Keratinocyte (primary cell): ENCODE data around the gene CCNI. TPM values are rescaled to one million over a fixed set of nuclear protein-coding genes. Genes with fewer than 3 reads are reported as not detected.
"Not testable (repeated sequence)": the region's sequence is repeated elsewhere in the genome, so short reads cannot be mapped to it uniquely, and the experiment has no call there.

Experiments
- DNase-seq: peaks from one replicate; pipeline ENCODE4 v3.0.0-alpha.2; 2011; ENCODE audit warnings: low read depth, missing footprints, low spot score
- FAIRE-seq: peaks from 2 replicates; lab custom pipeline; 2011; peaks lifted over from hg19 to GRCh38; lab: Jason Lieb, UNC
- H2AFZ ChIP-seq: 2 replicates; pipeline ENCODE4 v1.6.0; 2012; ENCODE audit warnings: low read length, control low read depth, inconsistent platforms; ENCODE audit not compliant: control insufficient read depth
- H3K27ac ChIP-seq: 2 replicates; pipeline ENCODE4 v1.5.1; 2011; ENCODE audit warnings: low read length; ENCODE audit not compliant: control insufficient read depth, insufficient read depth
- H3K27me3 ChIP-seq: 3 replicates; pipeline ENCODE4 v1.6.0; 2011; ENCODE audit warnings: low read length; ENCODE audit not compliant: control insufficient read depth, insufficient read depth; ENCODE audit errors: extremely low read depth
- H3K36me3 ChIP-seq, 2 experiments: 2 replicates in 1 of 2; 3 replicates in 1 of 2; pipeline ENCODE4 v1.5.1; 2011; ENCODE audit warnings: low read length in 2 of 2, mild to moderate bottlenecking in 1 of 2; ENCODE audit not compliant: control insufficient read depth in 2 of 2, insufficient read depth in 2 of 2; ENCODE audit errors: extremely low read depth in 1 of 2
- H3K4me1 ChIP-seq: 3 replicates; pipeline ENCODE4 v1.5.1; 2011; ENCODE audit warnings: low read length; ENCODE audit not compliant: control insufficient read depth, insufficient read depth; ENCODE audit errors: extremely low read depth
- H3K4me2 ChIP-seq: 3 replicates; pipeline ENCODE4 v1.6.0; 2011; ENCODE audit warnings: low read depth, low read length; ENCODE audit not compliant: control insufficient read depth, insufficient read depth; ENCODE audit errors: extremely low read depth
- H3K4me3 ChIP-seq, 3 experiments: fragments of 200-600 bp in 1 of 3; sonication (generic) in 1 of 3; 2 replicates in 2 of 3; 3 replicates in 1 of 3; pipeline ENCODE4 v1.5.1; 2011 to 2016; ENCODE audit warnings: low read length in 3 of 3, mild to moderate bottlenecking in 3 of 3, control low read depth in 2 of 3, inconsistent platforms in 1 of 3, low read depth in 1 of 3, mixed read lengths in 1 of 3, mixed run types in 1 of 3, moderate library complexity in 1 of 3; ENCODE audit not compliant: control insufficient read depth in 2 of 3, insufficient read depth in 2 of 3; ENCODE audit errors: extremely low read depth in 1 of 3
- H3K79me2 ChIP-seq: 2 replicates; pipeline ENCODE4 v1.6.0; 2012; ENCODE audit warnings: low read length; ENCODE audit not compliant: control insufficient read depth, insufficient read depth
- H3K9ac ChIP-seq: 3 replicates; pipeline ENCODE4 v1.6.0; 2011; ENCODE audit warnings: low read length; ENCODE audit not compliant: control insufficient read depth, insufficient read depth; ENCODE audit errors: extremely low read depth
- H3K9me1 ChIP-seq: 3 replicates; pipeline ENCODE4 v1.6.0; 2011; ENCODE audit warnings: low read length; ENCODE audit not compliant: control insufficient read depth, insufficient read depth; ENCODE audit errors: extremely low read depth
- H3K9me3 ChIP-seq: 2 replicates; pipeline ENCODE4 v1.5.1; 2012; ENCODE audit warnings: low read depth, low read length; ENCODE audit not compliant: control insufficient read depth
- H4K20me1 ChIP-seq: 3 replicates; pipeline ENCODE4 v1.6.0; 2011; ENCODE audit warnings: low read length; ENCODE audit not compliant: control insufficient read depth, insufficient read depth; ENCODE audit errors: extremely low read depth
- EZH2 ChIP-seq: IDR thresholded peaks from one replicate; pipeline ENCODE4 v1.6.1; 2012; ENCODE audit warnings: inconsistent platforms, mild to moderate bottlenecking, low read length, moderate library complexity
- dilution Hi-C: fragments of 300-500 bp; cut with MboI; formaldehyde crosslinking; loops from one replicate; pipeline ENCODE4 v1.7.0; 2020; ENCODE audit warnings: low sequenced_read_pairs; ENCODE audit not compliant: extremely low pct_ligation_motif_present
- polyA plus RNA-seq, 5 experiments: library from polyadenylated mRNA; depleted of rRNA in 3 of 5; stranded (reverse) in 3 of 5; stranded (forward) in 1 of 5; unstranded in 1 of 5; fragments of >200 nt; gene quantifications; 1 replicate in 1 of 5; 2 replicates in 3 of 5; 3 replicates in 1 of 5; pipeline versions ENCODE4 v1.2.1 to v1.2.3, GENCODE V29; 2011 to 2012; ENCODE audit warnings: missing spikeins in 2 of 5, low read depth in 1 of 5, low replicate concordance in 1 of 5
- TF ChIP-seq, protein P1 (sequence below), 3 experiments: IDR thresholded peaks in 1 of 3; conservative IDR thresholded peaks in 1 of 3; optimal IDR thresholded peaks in 1 of 3; 2 replicates in 2 of 3; 3 replicates in 1 of 3; pipeline versions ENCODE3 to v1.5.1; 2011; ENCODE audit warnings: low read length in 3 of 3, mild to moderate bottlenecking in 3 of 3, moderate library complexity in 2 of 3, control low read depth in 1 of 3, inconsistent platforms in 1 of 3; ENCODE audit not compliant: insufficient read depth in 2 of 3; ENCODE audit errors: extremely low read depth in 1 of 3

CCNI gene
- polyA plus RNA-seq, 1 donor (not counting 4 experiments of a cell fraction or from before 2014, with no cell fraction given): 150 TPM

DNA sequence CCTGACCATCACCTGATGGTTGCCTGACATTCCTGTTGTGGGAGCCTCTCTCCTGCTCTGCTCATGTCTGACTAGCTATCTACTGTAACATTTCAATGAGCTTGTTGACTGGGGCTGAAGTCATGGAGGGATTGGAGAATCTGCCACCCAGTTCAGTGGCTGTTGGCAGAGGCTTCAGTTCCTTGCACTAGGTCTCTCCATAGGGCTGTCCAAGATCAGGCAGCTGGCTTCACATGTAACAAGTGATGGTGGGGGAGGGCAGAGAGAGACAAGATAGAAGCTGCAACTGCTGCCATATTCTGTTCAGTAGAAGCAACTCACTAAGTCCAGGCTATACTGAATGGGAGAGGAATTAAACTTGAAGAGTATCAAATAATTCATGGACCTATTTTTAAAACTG is 14.1 kb upstream of the CCNI start:
- no peak for DNase-seq
- Histone ChIP-seq H3K4me1 (peaks cover 34% of the 10 kb centered on the region), H3K9me3 (no peaks in the 10 kb centered on the region), H3K4me3 (no peak overlapping the region), H3K27ac (no peak overlapping the region), H3K36me3 (no peaks in the 10 kb centered on the region), H3K9ac (no peak overlapping the region), H2AFZ (no peak overlapping the region), H3K27me3 (no peaks in the 10 kb centered on the region), H3K4me2 (no peak overlapping the region), H4K20me1 (no peaks in the 10 kb centered on the region), H3K9me1 (no peaks in the 10 kb centered on the region), H3K79me2 (no peaks in the 10 kb centered on the region)
- TF ChIP-seq EZH2: no peak
- TF ChIP-seq, protein P1, sequence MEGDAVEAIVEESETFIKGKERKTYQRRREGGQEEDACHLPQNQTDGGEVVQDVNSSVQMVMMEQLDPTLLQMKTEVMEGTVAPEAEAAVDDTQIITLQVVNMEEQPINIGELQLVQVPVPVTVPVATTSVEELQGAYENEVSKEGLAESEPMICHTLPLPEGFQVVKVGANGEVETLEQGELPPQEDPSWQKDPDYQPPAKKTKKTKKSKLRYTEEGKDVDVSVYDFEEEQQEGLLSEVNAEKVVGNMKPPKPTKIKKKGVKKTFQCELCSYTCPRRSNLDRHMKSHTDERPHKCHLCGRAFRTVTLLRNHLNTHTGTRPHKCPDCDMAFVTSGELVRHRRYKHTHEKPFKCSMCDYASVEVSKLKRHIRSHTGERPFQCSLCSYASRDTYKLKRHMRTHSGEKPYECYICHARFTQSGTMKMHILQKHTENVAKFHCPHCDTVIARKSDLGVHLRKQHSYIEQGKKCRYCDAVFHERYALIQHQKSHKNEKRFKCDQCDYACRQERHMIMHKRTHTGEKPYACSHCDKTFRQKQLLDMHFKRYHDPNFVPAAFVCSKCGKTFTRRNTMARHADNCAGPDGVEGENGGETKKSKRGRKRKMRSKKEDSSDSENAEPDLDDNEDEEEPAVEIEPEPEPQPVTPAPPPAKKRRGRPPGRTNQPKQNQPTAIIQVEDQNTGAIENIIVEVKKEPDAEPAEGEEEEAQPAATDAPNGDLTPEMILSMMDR (optimal IDR thresholded peaks at IDR 0.05 in 1 of 3, IDR thresholded peaks at IDR 0.05 in 1 of 3, conservative IDR thresholded peaks at IDR 0.05 in 1 of 3; ENCODE audit: extremely low read depth in 1 of 3, insufficient read depth in 2 of 3, low read length in 3 of 3): no peak
- dilution Hi-C loops: no loop called here
- FAIRE-seq: no peak

DNA sequence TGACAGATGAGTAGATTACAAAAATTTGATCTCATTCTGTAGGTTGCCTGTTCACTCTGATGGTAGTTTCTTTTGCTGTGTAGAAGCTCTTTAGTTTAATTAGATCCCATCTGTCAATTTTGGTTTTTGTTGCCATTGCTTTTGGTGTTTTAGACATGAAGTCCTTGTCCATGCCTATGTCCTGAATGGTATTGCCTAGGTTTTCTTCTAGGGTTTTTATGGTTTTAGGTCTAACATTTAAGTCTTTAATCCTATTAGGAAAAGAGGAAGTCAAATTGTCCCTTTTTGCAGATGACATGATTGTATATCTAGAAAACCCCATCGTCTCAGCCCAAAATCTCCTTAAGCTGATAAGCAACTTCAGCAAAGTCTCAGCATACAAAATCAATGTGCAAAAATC is 11.2 kb upstream of the CCNI start:
- H3K27ac ChIP-seq, H4K20me1 ChIP-seq, H3K9me3 ChIP-seq, H3K9ac ChIP-seq, FAIRE-seq, H2AFZ ChIP-seq, H3K4me2 ChIP-seq, H3K4me3 ChIP-seq, H3K27me3 ChIP-seq, DNase-seq, H3K79me2 ChIP-seq, dilution Hi-C loops, H3K36me3 ChIP-seq, H3K9me1 ChIP-seq: not testable (repeated sequence)
- H3K4me1 ChIP-seq: peaks cover 20% of the 10 kb centered on the region

DNA sequence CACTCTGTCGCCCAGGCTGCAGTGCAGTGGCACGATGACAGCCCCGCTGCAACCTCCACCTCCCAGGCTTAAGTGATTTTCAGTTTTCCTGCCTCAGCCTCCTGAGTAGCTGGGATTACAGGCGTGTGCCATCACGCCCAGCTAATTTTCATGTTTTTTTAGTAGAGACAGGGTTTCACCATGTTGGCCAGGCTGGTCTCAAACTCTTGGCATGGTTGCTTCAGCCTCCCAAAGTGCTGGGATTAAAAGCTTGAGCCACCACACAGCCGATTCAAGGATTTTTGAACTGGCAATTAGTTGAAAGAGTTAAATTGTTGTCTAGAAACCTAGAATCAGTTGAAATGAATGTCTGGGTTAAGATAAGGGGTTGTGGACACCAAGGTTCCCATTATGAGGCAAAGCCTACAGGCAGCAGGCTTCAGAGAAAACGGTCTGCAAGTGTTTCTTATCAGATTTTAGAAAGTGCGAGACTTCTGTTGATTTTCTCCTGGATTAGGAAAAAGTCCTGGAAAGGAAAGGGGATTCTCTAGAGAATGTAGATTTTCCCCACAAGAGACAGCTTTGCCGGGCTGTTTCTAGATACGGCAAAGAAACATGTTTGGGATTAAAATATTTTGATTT is 8.3 kb upstream of the CCNI start:
- FAIRE-seq: no peak
- H3K9ac ChIP-seq: no peak overlapping the region
- TF ChIP-seq EZH2: no peak
- TF ChIP-seq, protein P1 (optimal IDR thresholded peaks at IDR 0.05 in 1 of 3, IDR thresholded peaks at IDR 0.05 in 1 of 3, conservative IDR thresholded peaks at IDR 0.05 in 1 of 3; ENCODE audit: extremely low read depth in 1 of 3, insufficient read depth in 2 of 3, low read length in 3 of 3): no peak
- H4K20me1 ChIP-seq: no peaks in the 10 kb centered on the region
- dilution Hi-C loops: no loop called here
- H3K9me3 ChIP-seq: no peaks in the 10 kb centered on the region
- no peak overlapping the region for H2AFZ ChIP-seq
- H3K4me1 ChIP-seq: peaks cover 8% of the 10 kb centered on the region
- no peak for DNase-seq
- no peak overlapping the region for H3K4me2 ChIP-seq
- H3K9me1 ChIP-seq: no peaks in the 10 kb centered on the region
- no peaks in the 10 kb centered on the region for H3K36me3 ChIP-seq
- no peaks in the 10 kb centered on the region for H3K79me2 ChIP-seq
- H3K27me3 ChIP-seq: no peaks in the 10 kb centered on the region
- H3K4me3 ChIP-seq: no peak overlapping the region
- no peak overlapping the region for H3K27ac ChIP-seq
